Neuron (in vitro differentiated cells): ENCODE data around the gene LHB.
"Not testable (repeated sequence)": the region's sequence is repeated elsewhere in the genome, so short reads cannot be mapped to it uniquely, and the experiment has no call there.

ENCODE experiments used
- H2AFZ ChIP-seq: one replicate; pipeline ENCODE4 v1.6.1; 2013; ENCODE audit warnings: low read depth, mild to moderate bottlenecking, inconsistent platforms, low read length, moderate library complexity
- H3K27me3 ChIP-seq: one replicate; pipeline ENCODE4 v1.6.1; 2013; ENCODE audit warnings: low read length; ENCODE audit not compliant: insufficient read depth
- H3K36me3 ChIP-seq: one replicate; pipeline ENCODE4 v1.6.1; 2013; ENCODE audit warnings: low read length; ENCODE audit not compliant: insufficient read depth
- H3K4me1 ChIP-seq: one replicate; pipeline ENCODE4 v1.6.1; 2013; ENCODE audit warnings: low read length; ENCODE audit not compliant: insufficient read depth
- H3K4me3 ChIP-seq: 2 replicates; pipeline ENCODE4 v1.5.1; 2013; ENCODE audit warnings: mild to moderate bottlenecking, low read length, moderate library complexity
- H3K9me3 ChIP-seq: one replicate; pipeline ENCODE4 v1.6.1; 2013; ENCODE audit warnings: low read length

LHB gene

GRCh38 chr19:49028686-49029085 is 11.8 kb upstream of the LHB start:
- not testable (repeated sequence) for H3K4me3 ChIP-seq, H2AFZ ChIP-seq, H3K27me3 ChIP-seq, H3K9me3 ChIP-seq, H3K36me3 ChIP-seq, H3K4me1 ChIP-seq

GRCh38 chr19:49025599-49025998 is 8.7 kb upstream of the LHB start:
- not testable (repeated sequence) for H3K9me3 ChIP-seq, H2AFZ ChIP-seq, H3K27me3 ChIP-seq, H3K4me1 ChIP-seq, H3K36me3 ChIP-seq, H3K4me3 ChIP-seq

GRCh38 chr19:49025088-49025487 is 8.2 kb upstream of the LHB start:
- not testable (repeated sequence) for H3K36me3 ChIP-seq, H3K27me3 ChIP-seq, H3K9me3 ChIP-seq, H3K4me1 ChIP-seq, H3K4me3 ChIP-seq, H2AFZ ChIP-seq

- H3K4me1 ChIP-seq, H3K9me3 ChIP-seq, H3K4me3 ChIP-seq, H3K36me3 ChIP-seq, H2AFZ ChIP-seq, H3K27me3 ChIP-seq: not testable (repeated sequence)
Observed at GRCh38 chr19:49024233-49024632, 7.3 kb upstream of the LHB start, which contains the start of gene CGB3. TSS of gene CGB3 (minus strand) at chr19:49024333. CDS start at chr19:49023971, 362 bp downstream.

- Histone ChIP-seq H3K4me1 (peaks cover 3% of the 10 kb centered on the region), H3K36me3 (peaks cover 2% of the 10 kb centered on the region), H2AFZ (no peak overlapping the region), H3K4me3 (no peak overlapping the region), H3K27me3 (no peaks in the 10 kb centered on the region), H3K9me3 (peaks cover 9% of the 10 kb centered on the region)
Observed at GRCh38 chr19:49022116-49022515, 5.2 kb upstream of the LHB start.

GRCh38 chr19:49020931-49021895 is 4.3 kb upstream of the LHB start:
- Histone ChIP-seq H3K36me3 (peaks cover 9% of the 10 kb centered on the region), H2AFZ (no peak overlapping the region), H3K4me3 (no peak overlapping the region), H3K27me3 (no peaks in the 10 kb centered on the region), H3K9me3 (peaks cover 11% of the 10 kb centered on the region), H3K4me1 (peaks cover 3% of the 10 kb centered on the region)

GRCh38 chr19:49020342-49020741 is 3.5 kb upstream of the LHB start:
- peaks cover 16% of the 10 kb centered on the region for H3K9me3 ChIP-seq
- H3K36me3 ChIP-seq, result peaks cover 18% of the 10 kb centered on the region
- no peaks in the 10 kb centered on the region for H3K27me3 ChIP-seq
- H3K4me3 ChIP-seq, result no peak overlapping the region
- H3K4me1 ChIP-seq, result peaks cover 3% of the 10 kb centered on the region
- no peak overlapping the region for H2AFZ ChIP-seq

- Histone ChIP-seq H3K27me3 (no peaks in the 10 kb centered on the region), H3K4me3 (no peak overlapping the region), H3K9me3 (peaks cover 16% of the 10 kb centered on the region), H2AFZ (no peak overlapping the region), H3K4me1 (peaks cover 3% of the 10 kb centered on the region), H3K36me3 (peaks cover 27% of the 10 kb centered on the region)
Observed at GRCh38 chr19:49019242-49019932, 2.5 kb upstream of the LHB start.

- not testable (repeated sequence) for H3K4me1 ChIP-seq, H2AFZ ChIP-seq, H3K27me3 ChIP-seq, H3K4me3 ChIP-seq
- Histone ChIP-seq H3K36me3 (peaks cover 34% of the 10 kb centered on the region), H3K9me3 (peaks cover 16% of the 10 kb centered on the region)
Observed at GRCh38 chr19:49018388-49019241, 1.7 kb upstream of the LHB start.

GRCh38 chr19:49017666-49018351 is 918 bp upstream of the LHB start:
- no peaks in the 10 kb centered on the region for H3K27me3 ChIP-seq
- peaks cover 16% of the 10 kb centered on the region for H3K9me3 ChIP-seq
- no peak overlapping the region for H2AFZ ChIP-seq
- no peak overlapping the region for H3K4me3 ChIP-seq
- H3K4me1 ChIP-seq, result peaks cover 3% of the 10 kb centered on the region
- H3K36me3 ChIP-seq, result peaks cover 34% of the 10 kb centered on the region

- H3K4me1 ChIP-seq, result peaks cover 3% of the 10 kb centered on the region
- no peak overlapping the region for H3K4me3 ChIP-seq
- H2AFZ ChIP-seq, result no peak overlapping the region
- peaks cover 16% of the 10 kb centered on the region for H3K9me3 ChIP-seq
- H3K27me3 ChIP-seq, result no peaks in the 10 kb centered on the region
- peaks cover 48% of the 10 kb centered on the region for H3K36me3 ChIP-seq
Observed at GRCh38 chr19:49016067-49016839, 638 bp downstream of the LHB start.

GRCh38 chr19:49014870-49015255 is 2.0 kb downstream of the LHB start:
- H3K27me3 ChIP-seq, result no peaks in the 10 kb centered on the region
- no peak overlapping the region for H3K4me3 ChIP-seq
- no peaks in the 10 kb centered on the region for H3K4me1 ChIP-seq
- H3K9me3 ChIP-seq, result peaks cover 16% of the 10 kb centered on the region
- H2AFZ ChIP-seq, result no peak overlapping the region
- H3K36me3 ChIP-seq, result peaks cover 61% of the 10 kb centered on the region
